Lung microvascular endothelial cell (primary cell): ENCODE results near the gene KIAA1671. TPM values are rescaled to one million over a fixed set of nuclear protein-coding genes. Genes with fewer than 3 reads are reported as not detected.

ENCODE experiments used
- DNase-seq, 2 donors: peaks; one replicate each; pipeline versions ENCODE4 v3.0.0 to v3.0.0-alpha.2; 2010; ENCODE audit warnings: low read depth in 2 of 2
- total RNA-seq: library from RNA; depleted of rRNA; stranded (reverse); fragments of >200 nt; gene quantifications from 2 replicates; pipeline ENCODE4 v1.2.1, GENCODE V29; 2014

KIAA1671 gene
- total RNA-seq, 1 donor from 2014 or later, result 29.6 TPM

GRCh38 chr22:24952837-24953383 lies 394 bp downstream of the KIAA1671 start:
- DNase-seq, result peak; percentile 81 to 86

- peak; percentile 19 to 47 for DNase-seq
Observed at GRCh38 chr22:24953384-24954113, 1.0 kb downstream of the KIAA1671 start.

- peak in 1 of 2 donors; percentile 19 for DNase-seq
Observed at GRCh38 chr22:24954114-24954463, 1.6 kb downstream of the KIAA1671 start.

- no peak for DNase-seq
Observed at GRCh38 chr22:24954856-24955255, 2.3 kb downstream of the KIAA1671 start.

- DNase-seq, result no peak
Observed at GRCh38 chr22:24957043-24957442, 4.5 kb downstream of the KIAA1671 start.

GRCh38 chr22:24961217-24961844 lies 8.8 kb downstream of the KIAA1671 start:
- no peak for DNase-seq

GRCh38 chr22:24962094-24962493 lies 9.6 kb downstream of the KIAA1671 start:
- no peak for DNase-seq

GRCh38 chr22:24962835-24963234 lies 10.3 kb downstream of the KIAA1671 start:
- DNase-seq, result no peak

GRCh38 chr22:24964441-24964840 lies 11.9 kb downstream of the KIAA1671 start:
- DNase-seq, result no peak

GRCh38 chr22:24965822-24966626 lies 13.5 kb downstream of the KIAA1671 start:
- peak in 1 of 2 donors; percentile 52 for DNase-seq

GRCh38 chr22:24968066-24968561 lies 15.6 kb downstream of the KIAA1671 start:
- peak in 1 of 2 donors; percentile 61 for DNase-seq

GRCh38 chr22:24969560-24970301 lies 17.2 kb downstream of the KIAA1671 start:
- DNase-seq, result peak; percentile 86 to 88

- no peak for DNase-seq
Observed at GRCh38 chr22:24972369-24972768, 19.9 kb downstream of the KIAA1671 start.

- DNase-seq, result no peak
Observed at GRCh38 chr22:24973872-24974271, 21.4 kb downstream of the KIAA1671 start.

- DNase-seq, result no peak
Observed at GRCh38 chr22:24975125-24975640, 22.7 kb downstream of the KIAA1671 start.

GRCh38 chr22:24975813-24976341 lies 23.4 kb downstream of the KIAA1671 start:
- DNase-seq, result no peak

GRCh38 chr22:24976442-24977218 lies 24.1 kb downstream of the KIAA1671 start:
- no peak for DNase-seq

- peak in 1 of 2 donors; percentile 46 for DNase-seq
Observed at GRCh38 chr22:24977370-24978221, 25.1 kb downstream of the KIAA1671 start.

- no peak for DNase-seq
Observed at GRCh38 chr22:24978308-24978707, 25.8 kb downstream of the KIAA1671 start.
